HG03439 (cell line): Measurements from ENCODE around the gene GLI3.

ENCODE experiments used
- ATAC-seq: cut with Tn5 transposase; IDR thresholded peaks from one replicate; pipeline ENCODE4 v1.9.1; 2021; ENCODE audit warnings: mild to moderate bottlenecking, moderate library complexity; ENCODE audit not compliant: unreplicated experiment

Gene GLI3

GRCh38 chr7:42107484-42108240 is 129.3 kb downstream of the GLI3 start:
- no peak for ATAC-seq

- ATAC-seq = no peak
Observed at GRCh38 chr7:42106562-42106961, 130.4 kb downstream of the GLI3 start.

- ATAC-seq = no peak
Observed at GRCh38 chr7:42105554-42106358, 131.3 kb downstream of the GLI3 start.

GRCh38 chr7:42104694-42105093 is 132.3 kb downstream of the GLI3 start:
- ATAC-seq = no peak

GRCh38 chr7:42104231-42104630 is 132.8 kb downstream of the GLI3 start:
- no peak for ATAC-seq

- no peak for ATAC-seq
Observed at GRCh38 chr7:42103456-42103855, 133.6 kb downstream of the GLI3 start.

- ATAC-seq = no peak
Observed at GRCh38 chr7:42103020-42103419, 134.0 kb downstream of the GLI3 start.

GRCh38 chr7:42102301-42102700 is 134.7 kb downstream of the GLI3 start:
- ATAC-seq = no peak

- ATAC-seq = no peak
Observed at GRCh38 chr7:42100156-42100508, 136.9 kb downstream of the GLI3 start.

- no peak for ATAC-seq
Observed at GRCh38 chr7:42099470-42100155, 137.4 kb downstream of the GLI3 start.

GRCh38 chr7:42099066-42099465 is 137.9 kb downstream of the GLI3 start:
- no peak for ATAC-seq

GRCh38 chr7:42097752-42098151 is 139.3 kb downstream of the GLI3 start:
- no peak for ATAC-seq

- no peak for ATAC-seq
Observed at GRCh38 chr7:42096681-42097561, 140.1 kb downstream of the GLI3 start.

GRCh38 chr7:42096268-42096667 is 140.7 kb downstream of the GLI3 start:
- ATAC-seq = no peak

- ATAC-seq = no peak
Observed at GRCh38 chr7:42095791-42096190, 141.2 kb downstream of the GLI3 start.

GRCh38 chr7:42093349-42093905 is 143.6 kb downstream of the GLI3 start:
- no peak for ATAC-seq

GRCh38 chr7:42091461-42092291 is 145.3 kb downstream of the GLI3 start:
- no peak for ATAC-seq

GRCh38 chr7:42090806-42091205 is 146.2 kb downstream of the GLI3 start:
- no peak for ATAC-seq

GRCh38 chr7:42090056-42090455 is 147.0 kb downstream of the GLI3 start:
- ATAC-seq = no peak

GRCh38 chr7:42087616-42088015 is 149.4 kb downstream of the GLI3 start:
- ATAC-seq = no peak
